Activated B cell treated with CpG ODN at 0.5 μM for 24 hours (primary cell): ENCODE results near the gene RPL27A. TPM values are rescaled to one million over a fixed set of nuclear protein-coding genes. Genes with fewer than 3 reads are reported as not detected.

Source experiments
- ATAC-seq: fragments of 200-7000 bp; cut with Tn5 transposase; one replicate; pipeline ENCODE4 v1.10.0; 2021; ENCODE audit warnings: low read depth, mild to moderate bottlenecking, moderate library complexity
- CTCF ChIA-PET: fragments of 350-600 bp; sonication (Branson Sonifier 250); formaldehyde crosslinking; loops from one replicate; lab custom pipeline; 2021; ENCODE audit warnings: antibody characterized with exemption; lab: Charles Lee
- POLR2A ChIA-PET: fragments of 350-600 bp; sonication (Branson Sonifier 250); formaldehyde crosslinking; loops from one replicate; lab custom pipeline; 2021; ENCODE audit warnings: antibody characterized with exemption; lab: Charles Lee
- DNase-seq: peaks from one replicate; pipeline ENCODE4 v3.0.0; 2022
- H3K27ac Mint-ChIP-seq: one replicate; pipeline ENCODE4 v1.8.0; 2020; ENCODE audit warnings: mixed read lengths
- H3K27me3 Mint-ChIP-seq: one replicate; pipeline ENCODE4 v1.8.0; 2021; ENCODE audit warnings: mixed read lengths
- H3K36me3 Mint-ChIP-seq: one replicate; pipeline ENCODE4 v1.8.0; 2021; ENCODE audit warnings: low read depth, mixed read lengths
- H3K4me1 Mint-ChIP-seq: one replicate; pipeline ENCODE4 v1.8.0; 2021; ENCODE audit warnings: mixed read lengths
- H3K4me3 Mint-ChIP-seq: one replicate; pipeline ENCODE4 v1.8.0; 2020; ENCODE audit warnings: mild to moderate bottlenecking, mixed read lengths
- H3K9me3 Mint-ChIP-seq: one replicate; pipeline ENCODE4 v1.8.0; 2020; ENCODE audit warnings: mixed read lengths
- intact Hi-C: fragments of 100-400 bp; cut with micrococcal nuclease; formaldehyde crosslinking; loops from one replicate; pipeline ENCODE4 v1.15.1; 2024
- total RNA-seq: library from RNA; stranded (reverse); gene quantifications from 2 replicates; pipeline ENCODE4 v1.2.3, GENCODE V29; 2022
- TF ChIP-seq, protein P1 (sequence below): fragments of 200-600 bp; IDR thresholded peaks from one replicate; pipeline ENCODE4 v1.8.0; 2022; ENCODE audit warnings: antibody characterized with exemption, mild to moderate bottlenecking

The RPL27A gene
- total RNA-seq, 1 donor from 2014 or later, result 1,592 TPM

- Mint-ChIP-seq H3K27ac (no peak overlapping the region), H3K36me3 (no peaks in the 10 kb centered on the region)
- intact Hi-C loops, result no loop called here
Observed at GRCh38 chr11:8715501-8715900, 32.9 kb downstream of the RPL27A start.

DNA sequence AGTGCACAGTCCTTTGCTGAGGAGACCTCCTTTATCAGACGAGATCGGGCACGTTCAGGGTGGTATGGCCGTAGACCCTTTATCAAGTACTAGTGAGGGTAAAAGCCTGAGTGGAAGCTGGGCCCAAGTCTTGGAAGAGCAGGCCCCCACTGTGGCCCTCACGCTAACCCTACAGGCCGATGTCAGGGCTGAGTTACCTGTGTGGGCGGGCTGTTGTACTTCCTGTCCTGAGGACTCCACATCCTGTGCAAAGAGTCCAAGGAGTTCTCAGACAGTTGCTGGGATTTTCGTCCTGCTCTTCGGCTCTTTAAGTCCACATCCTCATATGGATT, 34.9 kb downstream of the RPL27A start:
- Mint-ChIP-seq H3K27ac (no peak overlapping the region), H3K36me3 (no peaks in the 10 kb centered on the region), H3K4me3 (no peak overlapping the region), H3K27me3 (peaks cover 6% of the 10 kb centered on the region), H3K9me3 (no peaks in the 10 kb centered on the region), H3K4me1 (peaks cover 19% of the 10 kb centered on the region)
- ATAC-seq (no peak), DNase-seq (no peak)
- intact Hi-C loops, result no loop called here
- ChIA-PET CTCF (no interaction called here), POLR2A (no interaction called here)
- TF ChIP-seq, protein P1, sequence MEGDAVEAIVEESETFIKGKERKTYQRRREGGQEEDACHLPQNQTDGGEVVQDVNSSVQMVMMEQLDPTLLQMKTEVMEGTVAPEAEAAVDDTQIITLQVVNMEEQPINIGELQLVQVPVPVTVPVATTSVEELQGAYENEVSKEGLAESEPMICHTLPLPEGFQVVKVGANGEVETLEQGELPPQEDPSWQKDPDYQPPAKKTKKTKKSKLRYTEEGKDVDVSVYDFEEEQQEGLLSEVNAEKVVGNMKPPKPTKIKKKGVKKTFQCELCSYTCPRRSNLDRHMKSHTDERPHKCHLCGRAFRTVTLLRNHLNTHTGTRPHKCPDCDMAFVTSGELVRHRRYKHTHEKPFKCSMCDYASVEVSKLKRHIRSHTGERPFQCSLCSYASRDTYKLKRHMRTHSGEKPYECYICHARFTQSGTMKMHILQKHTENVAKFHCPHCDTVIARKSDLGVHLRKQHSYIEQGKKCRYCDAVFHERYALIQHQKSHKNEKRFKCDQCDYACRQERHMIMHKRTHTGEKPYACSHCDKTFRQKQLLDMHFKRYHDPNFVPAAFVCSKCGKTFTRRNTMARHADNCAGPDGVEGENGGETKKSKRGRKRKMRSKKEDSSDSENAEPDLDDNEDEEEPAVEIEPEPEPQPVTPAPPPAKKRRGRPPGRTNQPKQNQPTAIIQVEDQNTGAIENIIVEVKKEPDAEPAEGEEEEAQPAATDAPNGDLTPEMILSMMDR, result no peak

More at GRCh38 chr11:8715501-8715900, 32.9 kb downstream of the RPL27A start:
- POLR2A ChIA-PET, result interaction anchor here (1.1 kb wide), 1 partner anchor 27 kb away, joined by 3 read pairs; no protein-coding TSS in a partner anchor
- peaks cover 19% of the 10 kb centered on the region for H3K4me1 Mint-ChIP-seq
- peaks cover 3% of the 10 kb centered on the region for H3K27me3 Mint-ChIP-seq
- no peaks in the 10 kb centered on the region for H3K9me3 Mint-ChIP-seq
- TF ChIP-seq, protein P1, result no peak
- no peak for ATAC-seq
- CTCF ChIA-PET, result no interaction called here
- DNase-seq, result no peak
- H3K4me3 Mint-ChIP-seq, result no peak overlapping the region

GRCh38 chr11:8717876-8718753, 35.5 kb downstream of the RPL27A start:
- DNase-seq, result peak; percentile 24
- H3K27me3 Mint-ChIP-seq, result peaks cover 10% of the 10 kb centered on the region
- TF ChIP-seq, protein P1, result no peak
- H3K27ac Mint-ChIP-seq, result peak overlapping the region; percentile 64
- H3K9me3 Mint-ChIP-seq, result no peaks in the 10 kb centered on the region
- H3K4me1 Mint-ChIP-seq, result peaks cover 19% of the 10 kb centered on the region
- ChIA-PET POLR2A (interaction anchor here (0.9 kb wide), 1 partner anchor 14 kb away, joined by 3 read pairs; no protein-coding TSS in a partner anchor), CTCF (no interaction called here)
- intact Hi-C loops, result no loop called here
- H3K4me3 Mint-ChIP-seq, result peak overlapping the region; percentile 68
- no peaks in the 10 kb centered on the region for H3K36me3 Mint-ChIP-seq
- peak; percentile 96 for ATAC-seq

GRCh38 chr11:8719211-8719649, 36.6 kb downstream of the RPL27A start:
- POLR2A ChIA-PET, result interaction anchor here (0.9 kb wide), 1 partner anchor 13 kb away, joined by 3 read pairs; no protein-coding TSS in a partner anchor
- DNase-seq (no peak), ATAC-seq (no peak)
- Mint-ChIP-seq H3K27me3 (peaks cover 10% of the 10 kb centered on the region), H3K9me3 (no peaks in the 10 kb centered on the region), H3K4me3 (no peak overlapping the region), H3K36me3 (no peaks in the 10 kb centered on the region), H3K27ac (no peak overlapping the region), H3K4me1 (peaks cover 19% of the 10 kb centered on the region)
- CTCF ChIA-PET, result no interaction called here
- intact Hi-C loops, result no loop called here
- TF ChIP-seq, protein P1, result no peak

- intact Hi-C loops, result no loop called here
- CTCF ChIA-PET, result no interaction called here
- no peaks in the 10 kb centered on the region for H3K36me3 Mint-ChIP-seq
- no peak overlapping the region for H3K4me3 Mint-ChIP-seq
- TF ChIP-seq, protein P1, result no peak
- no peaks in the 10 kb centered on the region for H3K9me3 Mint-ChIP-seq
- H3K4me1 Mint-ChIP-seq, result peaks cover 19% of the 10 kb centered on the region
- DNase-seq (no peak), ATAC-seq (no peak)
- no peak overlapping the region for H3K27ac Mint-ChIP-seq
- POLR2A ChIA-PET, result interaction anchor here (0.7 kb wide), 1 partner anchor 15 kb away, joined by 5 read pairs; no protein-coding TSS in a partner anchor
- H3K27me3 Mint-ChIP-seq, result peaks cover 10% of the 10 kb centered on the region
Observed at GRCh38 chr11:8719721-8720120, 37.1 kb downstream of the RPL27A start.
